HFFc6 (cell line): ENCODE measurements around the gene GULP1. TPM values are rescaled to one million over a fixed set of nuclear protein-coding genes. Genes with fewer than 3 reads are reported as not detected.
"Not testable (repeated sequence)": the region's sequence is repeated elsewhere in the genome, so short reads cannot be mapped to it uniquely, and the experiment has no call there.

ENCODE experiments used
- DNase-seq: peaks from one replicate; pipeline ENCODE4 v3.0.0-alpha.2; 2018
- H3K27ac Mint-ChIP-seq: 2 replicates; pipeline ENCODE4 v1.8.0; 2020; ENCODE audit warnings: mild to moderate bottlenecking, mixed read lengths
- H3K27me3 Mint-ChIP-seq: 2 replicates; pipeline ENCODE4 v1.8.0; 2021; ENCODE audit warnings: mild to moderate bottlenecking, moderate library complexity, mixed read lengths; ENCODE audit not compliant: insufficient read depth
- H3K36me3 Mint-ChIP-seq: 2 replicates; pipeline ENCODE4 v1.8.0; 2021; ENCODE audit warnings: low read depth, mixed read lengths
- H3K4me1 Mint-ChIP-seq: 2 replicates; pipeline ENCODE4 v1.8.0; 2020; ENCODE audit warnings: low read depth, mixed read lengths
- H3K4me3 Mint-ChIP-seq: 2 replicates; pipeline ENCODE4 v1.8.0; 2020; ENCODE audit warnings: mild to moderate bottlenecking, moderate library complexity, mixed read lengths
- H3K9me3 Mint-ChIP-seq: 2 replicates; pipeline ENCODE4 v1.8.0; 2020; ENCODE audit warnings: mild to moderate bottlenecking, mixed read lengths
- total RNA-seq, 6 experiments: library from RNA; stranded (reverse); fragmentation: NEBNext Ultra II Directional; extraction: Animal tissue kit (Norgen Biotek cat#: 25700); gene quantifications; 2 replicates in 1 of 6; 3 replicates in 5 of 6; pipeline ENCODE4 v1.2.3, GENCODE V29; 2021
- TF ChIP-seq, protein P1 (sequence below): fragments of 200-600 bp; sonication (generic); IDR thresholded peaks from 2 replicates; pipeline ENCODE4 v1.5.0; 2021; ENCODE audit warnings: antibody characterized with exemption, mild to moderate bottlenecking

GULP1 gene
- total RNA-seq, 6 experiments from 2014 or later: 33.3 to 76.1 (median 63.9) TPM

DNA sequence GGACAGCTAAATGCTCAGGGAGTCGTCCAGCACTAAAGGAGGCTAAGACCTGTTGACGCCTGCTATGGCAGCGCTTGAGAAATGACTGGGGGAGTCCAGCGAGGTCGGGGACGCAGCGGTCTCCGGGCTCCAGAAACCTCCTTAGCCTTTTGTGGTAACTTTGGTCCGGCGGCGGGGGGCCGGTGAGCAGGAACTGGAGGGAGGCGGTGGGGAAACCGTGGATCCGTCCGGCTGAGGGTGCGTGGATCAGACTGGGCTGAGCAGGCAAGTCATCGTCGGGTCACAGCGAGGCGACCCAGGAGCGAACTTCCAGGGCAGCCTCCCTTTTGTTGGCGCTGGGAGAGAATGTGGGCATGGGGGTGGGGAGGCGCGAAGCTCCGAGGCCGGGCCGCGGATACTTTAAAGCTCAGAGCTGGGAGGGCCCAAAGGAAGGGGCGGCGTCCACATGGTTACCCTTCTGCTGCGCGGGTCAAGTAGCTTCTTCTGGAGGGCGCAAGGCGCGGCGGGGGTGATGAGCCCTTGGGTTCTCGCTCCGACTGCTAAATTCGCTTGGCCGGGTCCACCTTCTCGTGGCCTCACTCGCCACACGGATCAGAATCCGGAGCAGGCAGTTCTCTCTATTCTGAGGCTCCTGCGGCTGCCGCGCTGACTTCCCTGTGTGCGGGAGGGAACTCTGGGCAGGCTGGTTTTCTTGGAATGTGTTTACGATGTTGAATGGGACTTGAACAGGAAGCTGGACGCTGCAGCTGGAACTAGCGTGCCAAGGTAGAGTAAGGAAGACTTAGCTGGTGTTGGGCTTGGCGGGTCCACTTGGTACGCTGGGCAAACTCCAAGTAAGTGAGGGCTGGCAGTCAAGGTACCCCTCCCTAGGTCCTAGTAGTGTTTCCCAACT is 920 bp downstream of the GULP1 start:
- H3K4me3 Mint-ChIP-seq: peak overlapping the region; percentile 94
- peaks cover 4% of the 10 kb centered on the region; the same call in 1 of the 2 replicates for H3K27me3 Mint-ChIP-seq
- peak overlapping the region; percentile 89 for H3K27ac Mint-ChIP-seq
- peaks cover 46% of the 10 kb centered on the region for H3K4me1 Mint-ChIP-seq
- peaks cover 4% of the 10 kb centered on the region; the same call in 1 of the 2 replicates for H3K36me3 Mint-ChIP-seq
- no peaks in the 10 kb centered on the region for H3K9me3 Mint-ChIP-seq
- TF ChIP-seq, protein P1, sequence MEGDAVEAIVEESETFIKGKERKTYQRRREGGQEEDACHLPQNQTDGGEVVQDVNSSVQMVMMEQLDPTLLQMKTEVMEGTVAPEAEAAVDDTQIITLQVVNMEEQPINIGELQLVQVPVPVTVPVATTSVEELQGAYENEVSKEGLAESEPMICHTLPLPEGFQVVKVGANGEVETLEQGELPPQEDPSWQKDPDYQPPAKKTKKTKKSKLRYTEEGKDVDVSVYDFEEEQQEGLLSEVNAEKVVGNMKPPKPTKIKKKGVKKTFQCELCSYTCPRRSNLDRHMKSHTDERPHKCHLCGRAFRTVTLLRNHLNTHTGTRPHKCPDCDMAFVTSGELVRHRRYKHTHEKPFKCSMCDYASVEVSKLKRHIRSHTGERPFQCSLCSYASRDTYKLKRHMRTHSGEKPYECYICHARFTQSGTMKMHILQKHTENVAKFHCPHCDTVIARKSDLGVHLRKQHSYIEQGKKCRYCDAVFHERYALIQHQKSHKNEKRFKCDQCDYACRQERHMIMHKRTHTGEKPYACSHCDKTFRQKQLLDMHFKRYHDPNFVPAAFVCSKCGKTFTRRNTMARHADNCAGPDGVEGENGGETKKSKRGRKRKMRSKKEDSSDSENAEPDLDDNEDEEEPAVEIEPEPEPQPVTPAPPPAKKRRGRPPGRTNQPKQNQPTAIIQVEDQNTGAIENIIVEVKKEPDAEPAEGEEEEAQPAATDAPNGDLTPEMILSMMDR: no peak
- peak; percentile 80 for DNase-seq

DNA sequence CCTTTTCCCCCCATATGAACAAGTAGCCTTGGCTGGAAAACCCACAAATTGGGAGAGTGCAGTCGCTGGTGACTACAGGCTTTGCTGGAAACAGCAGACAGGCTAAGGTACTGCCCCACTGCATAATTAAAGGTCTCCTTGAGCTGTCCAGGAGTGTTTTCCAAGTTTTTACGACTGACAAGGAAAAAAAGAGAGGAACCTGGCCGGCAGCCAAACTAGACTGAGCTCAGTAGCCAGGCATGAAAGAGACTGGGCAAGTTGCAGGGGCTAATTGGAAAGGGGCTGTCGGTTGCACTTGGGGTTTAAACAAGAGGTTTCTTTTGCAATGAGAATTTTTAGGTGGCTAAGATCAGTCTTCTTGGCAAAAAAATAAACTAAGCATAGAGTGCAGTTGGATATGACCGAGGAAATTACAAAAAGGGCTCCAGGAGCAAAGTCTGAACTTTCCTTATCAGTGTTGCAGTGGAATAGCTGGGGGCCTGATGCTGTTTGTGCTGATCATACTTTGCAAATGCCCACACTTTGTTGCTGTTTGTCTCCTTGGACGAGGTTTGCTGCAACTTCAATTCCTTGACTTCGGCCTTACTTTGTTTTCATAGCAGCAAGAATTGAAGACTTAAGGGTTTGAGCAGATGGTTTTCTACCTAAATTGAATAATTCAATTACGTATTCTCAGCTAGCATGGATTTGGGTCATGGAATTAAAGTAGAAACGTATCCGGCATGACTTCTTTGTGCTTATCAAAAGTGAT is 2.1 kb downstream of the GULP1 start:
- TF ChIP-seq, protein P1: no peak
- Mint-ChIP-seq H3K27me3 (peaks cover 4% of the 10 kb centered on the region; the same call in 1 of the 2 replicates), H3K4me1 (peaks cover 46% of the 10 kb centered on the region), H3K9me3 (peaks cover 1% of the 10 kb centered on the region), H3K36me3 (peaks cover 8% of the 10 kb centered on the region), H3K27ac (peak overlapping the region; percentile 89), H3K4me3 (peak overlapping the region; percentile 94)
- peak; percentile 75 for DNase-seq

DNA sequence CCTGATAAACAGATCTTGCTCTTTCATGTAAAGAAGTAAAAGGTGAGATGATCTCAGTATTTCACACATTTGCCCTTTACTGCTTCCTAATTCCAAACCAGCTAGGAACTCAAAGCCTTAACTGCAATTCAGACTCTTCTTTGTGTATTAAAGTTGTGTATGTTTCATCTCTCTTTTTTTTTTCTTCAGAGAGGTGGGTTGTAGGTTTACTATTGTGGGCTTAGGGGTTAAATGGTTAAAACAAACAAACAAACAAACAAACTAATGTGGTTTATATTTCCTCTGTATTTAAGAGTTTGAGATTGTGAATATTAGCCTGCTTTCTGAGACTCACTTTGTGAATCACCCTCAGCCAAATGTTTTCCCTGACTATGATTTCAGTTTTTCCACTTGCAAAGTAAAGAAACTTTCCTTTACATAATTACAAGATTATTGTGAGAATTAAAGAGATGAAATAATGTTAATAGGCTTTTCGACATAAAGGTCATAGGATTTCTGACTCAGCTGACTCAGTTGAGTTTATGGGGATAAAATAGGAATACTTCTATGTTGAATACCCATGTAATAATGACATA is 2.8 kb downstream of the GULP1 start:
- TF ChIP-seq, protein P1: no peak
- Mint-ChIP-seq H3K36me3 (peaks cover 12% of the 10 kb centered on the region), H3K4me3 (peak overlapping the region; percentile 94), H3K27ac (peak overlapping the region; percentile 89), H3K9me3 (peaks cover 5% of the 10 kb centered on the region), H3K4me1 (peaks cover 47% of the 10 kb centered on the region), H3K27me3 (peaks cover 4% of the 10 kb centered on the region; the same call in 1 of the 2 replicates)
- DNase-seq: no peak

DNA sequence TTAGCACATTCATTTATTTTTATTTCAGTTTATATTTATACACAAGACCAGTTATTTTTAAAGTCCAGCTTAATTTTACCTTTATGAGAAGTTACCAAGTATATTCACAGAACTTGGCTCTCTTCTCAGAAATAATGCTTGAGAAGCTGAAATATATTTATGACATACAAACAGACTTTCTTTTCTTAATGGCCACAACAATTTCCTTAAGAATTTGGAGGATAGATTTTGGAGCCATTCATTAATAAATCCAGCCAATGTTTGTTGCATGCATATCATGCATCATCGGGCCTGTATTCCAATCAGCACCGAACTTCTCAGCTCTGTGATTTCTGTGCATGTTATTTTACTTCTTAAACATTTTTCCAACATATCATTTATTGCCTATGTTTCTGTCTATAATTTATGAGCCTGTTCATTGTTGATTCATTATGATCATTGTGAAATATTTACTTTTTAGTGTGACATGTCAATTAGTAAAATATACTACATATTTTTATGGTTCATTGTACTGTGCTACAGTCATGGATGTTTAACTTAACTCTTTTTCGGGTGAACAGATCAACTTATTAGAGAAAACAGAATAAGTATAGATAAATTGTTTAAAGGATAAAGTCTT is 3.5 kb downstream of the GULP1 start:
- Mint-ChIP-seq H3K4me1 (peaks cover 51% of the 10 kb centered on the region), H3K4me3 (peak overlapping the region; percentile 94), H3K9me3 (peaks cover 5% of the 10 kb centered on the region), H3K27me3 (peaks cover 4% of the 10 kb centered on the region; the same call in 1 of the 2 replicates), H3K36me3 (peaks cover 12% of the 10 kb centered on the region), H3K27ac (no peak overlapping the region)
- no peak for DNase-seq
- TF ChIP-seq, protein P1: no peak

DNA sequence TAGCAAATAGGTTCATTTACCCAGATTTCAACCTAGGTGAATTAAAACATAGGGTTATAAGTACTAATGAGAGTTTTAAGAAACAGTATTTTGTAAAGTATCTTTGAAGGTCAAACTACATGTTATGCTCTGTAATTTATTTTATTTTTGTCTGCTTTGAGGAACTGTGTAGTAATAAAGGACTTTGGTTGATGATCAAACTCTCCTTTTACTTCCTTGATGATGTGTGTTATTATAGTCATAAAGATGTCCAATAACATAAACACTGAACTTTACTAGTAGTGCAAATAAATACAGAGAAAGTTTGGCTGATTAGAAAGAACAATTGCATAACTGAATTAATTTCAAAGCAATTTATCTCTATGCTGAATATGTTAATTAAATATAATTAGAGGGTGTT is 6.3 kb downstream of the GULP1 start:
- DNase-seq: no peak
- Mint-ChIP-seq H3K4me3 (no peak overlapping the region), H3K4me1 (peaks cover 53% of the 10 kb centered on the region), H3K27me3 (no peaks in the 10 kb centered on the region), H3K27ac (no peak overlapping the region), H3K9me3 (peaks cover 5% of the 10 kb centered on the region), H3K36me3 (peaks cover 17% of the 10 kb centered on the region)
- TF ChIP-seq, protein P1: no peak

DNA sequence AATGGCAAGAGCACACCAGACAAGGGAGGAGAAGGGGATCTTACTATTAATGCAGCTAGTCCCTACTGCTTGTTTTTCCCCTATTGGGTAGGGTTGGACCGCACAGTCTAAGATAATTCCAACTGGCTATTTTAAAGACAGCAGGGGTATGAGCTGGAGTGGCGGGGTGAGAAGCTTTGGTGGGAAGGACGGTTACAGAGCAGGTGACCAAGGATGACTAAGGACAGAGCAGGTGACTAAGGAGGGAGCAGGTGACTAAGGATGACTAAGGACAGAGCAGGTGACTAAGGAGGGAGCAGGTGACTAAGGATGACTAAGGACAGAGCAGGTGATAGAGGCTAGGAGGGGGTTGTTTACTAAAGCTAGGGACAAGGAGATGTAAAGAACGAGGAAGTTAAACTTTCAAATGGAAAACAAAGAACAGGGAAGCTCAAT is 7.3 kb downstream of the GULP1 start:
- peaks cover 17% of the 10 kb centered on the region for H3K36me3 Mint-ChIP-seq
- H3K27ac Mint-ChIP-seq, DNase-seq, H3K9me3 Mint-ChIP-seq, H3K27me3 Mint-ChIP-seq, H3K4me3 Mint-ChIP-seq: not testable (repeated sequence)
- H3K4me1 Mint-ChIP-seq: peaks cover 57% of the 10 kb centered on the region
